ENCODE data around the gene ATXN1.
"Not testable (repeated sequence)": the region's sequence is repeated elsewhere in the genome, so short reads cannot be mapped to it uniquely, and the experiment has no call there.

ATXN1 gene

GRCh38 chr6:16720861-16721260 lies 40.4 kb downstream of the ATXN1 start:
- DNase-seq (ENCODE audit: low read depth): no peak

- no peak for DNase-seq (ENCODE audit: low read depth)
Measured at GRCh38 chr6:16719488-16719887, 41.8 kb downstream of the ATXN1 start.

GRCh38 chr6:16718356-16718755 lies 42.9 kb downstream of the ATXN1 start:
- no peak for DNase-seq (ENCODE audit: low read depth)

- DNase-seq (ENCODE audit: low read depth): no peak
Measured at GRCh38 chr6:16717275-16717942, 43.9 kb downstream of the ATXN1 start.

GRCh38 chr6:16716321-16716858 lies 44.9 kb downstream of the ATXN1 start:
- no peak for DNase-seq (ENCODE audit: low read depth)

GRCh38 chr6:16713597-16713996 lies 47.7 kb downstream of the ATXN1 start:
- no peak for DNase-seq (ENCODE audit: low read depth)

GRCh38 chr6:16712931-16713484 lies 48.3 kb downstream of the ATXN1 start:
- no peak for DNase-seq (ENCODE audit: low read depth)

- no peak for DNase-seq (ENCODE audit: low read depth)
Measured at GRCh38 chr6:16712255-16712930, 48.9 kb downstream of the ATXN1 start.

GRCh38 chr6:16711546-16712254 lies 49.6 kb downstream of the ATXN1 start:
- no peak for DNase-seq (ENCODE audit: low read depth)

GRCh38 chr6:16706911-16707783 lies 54.1 kb downstream of the ATXN1 start:
- DNase-seq (ENCODE audit: low read depth): no peak

GRCh38 chr6:16706491-16706890 lies 54.8 kb downstream of the ATXN1 start:
- DNase-seq (ENCODE audit: low read depth): not testable (repeated sequence)

GRCh38 chr6:16706029-16706428 lies 55.2 kb downstream of the ATXN1 start:
- DNase-seq (ENCODE audit: low read depth): no peak

GRCh38 chr6:16705081-16705993 lies 55.9 kb downstream of the ATXN1 start:
- DNase-seq (ENCODE audit: low read depth): no peak

GRCh38 chr6:16704401-16705045 lies 56.7 kb downstream of the ATXN1 start:
- no peak for DNase-seq (ENCODE audit: low read depth)

GRCh38 chr6:16702627-16703378 lies 58.5 kb downstream of the ATXN1 start:
- not testable (repeated sequence) for DNase-seq (ENCODE audit: low read depth)

- DNase-seq (ENCODE audit: low read depth): no peak
Measured at GRCh38 chr6:16700916-16701234, 60.4 kb downstream of the ATXN1 start.

GRCh38 chr6:16700202-16700915 lies 60.9 kb downstream of the ATXN1 start:
- DNase-seq (ENCODE audit: low read depth): no peak

- no peak for DNase-seq (ENCODE audit: low read depth)
Measured at GRCh38 chr6:16698997-16699868, 62.0 kb downstream of the ATXN1 start.
